Breast epithelium (tissue), 4 donors: ENCODE results near the gene SLC38A10. TPM values are rescaled to one million over a fixed set of nuclear protein-coding genes. Genes with fewer than 3 reads are reported as not detected.
A peak's percentile ranks its signal among the peaks of the same experiment; 100 is the strongest.

Experiments used
- DNase-seq, 2 donors: peaks; one replicate each; pipeline ENCODE4 v3.0.0-alpha.2; 2019; ENCODE audit warnings: low spot score in 2 of 2
- H3K27ac ChIP-seq, 2 donors: fragments of 200-600 bp; sonication (generic) in 1 of 2; one replicate each; pipeline ENCODE4 v1.5.1; 2016 to 2019; ENCODE audit warnings: mild to moderate bottlenecking in 1 of 2
- H3K27me3 ChIP-seq, 2 donors: fragments of 200-600 bp; sonication (generic) in 1 of 2; one replicate each; pipeline versions ENCODE4 v1.5.1 to v1.6.0; 2017 to 2019; ENCODE audit warnings: control low read depth in 1 of 2, mild to moderate bottlenecking in 1 of 2
- H3K36me3 ChIP-seq: fragments of 200-600 bp; one replicate; pipeline ENCODE4 v1.5.1; 2019
- H3K4me1 ChIP-seq, 2 donors: fragments of 200-600 bp; sonication (generic); one replicate each; pipeline ENCODE4 v1.5.1; 2016 to 2019; ENCODE audit warnings: control low read depth in 1 of 2
- H3K4me3 ChIP-seq, 3 donors: fragments of 200-600 bp; sonication (generic); 1 replicate in 2 of 3; 2 replicates in 1 of 3; pipeline ENCODE4 v1.5.1; 2016 to 2019; ENCODE audit warnings: mild to moderate bottlenecking in 3 of 3, moderate library complexity in 2 of 3
- H3K9me3 ChIP-seq, 2 donors: fragments of 200-600 bp; sonication (generic) in 1 of 2; one replicate each; pipeline ENCODE4 v1.5.1; 2016 to 2019; ENCODE audit warnings: control low read depth in 1 of 2
- POLR2A ChIP-seq: fragments of 450-650 bp; IDR thresholded peaks from one replicate; pipeline ENCODE4 v1.6.1; 2016; ENCODE audit warnings: antibody characterized with exemption, mild to moderate bottlenecking, moderate library complexity
- POLR2AphosphoS5 ChIP-seq, 3 donors: sonication (generic); formaldehyde crosslinking; IDR thresholded peaks; one replicate each; pipeline ENCODE4 v1.6.1; 2017; ENCODE audit warnings: antibody characterized with exemption in 3 of 3
- intact Hi-C: fragments of 100-400 bp; cut with DNase I; formaldehyde crosslinking; loops from one replicate; pipeline ENCODE4 v1.15.1; 2023; ENCODE audit warnings: low total_unique reads
- total RNA-seq, 3 donors: library from RNA; depleted of rRNA; stranded (reverse); fragments of >200 nt; gene quantifications; one replicate each; pipeline ENCODE4 v1.1.0, GENCODE V29; 2016
- TF ChIP-seq, protein P1 (sequence below), 3 donors: fragments of 450-650 bp; IDR thresholded peaks; one replicate each; pipeline ENCODE4 v1.5.1; 2016 to 2017; ENCODE audit warnings: antibody characterized with exemption in 3 of 3, mild to moderate bottlenecking in 3 of 3, moderate library complexity in 3 of 3

SLC38A10 gene
- total RNA-seq, 3 donors from 2014 or later, result 52.4 to 104 (median 85.2) TPM

DNA sequence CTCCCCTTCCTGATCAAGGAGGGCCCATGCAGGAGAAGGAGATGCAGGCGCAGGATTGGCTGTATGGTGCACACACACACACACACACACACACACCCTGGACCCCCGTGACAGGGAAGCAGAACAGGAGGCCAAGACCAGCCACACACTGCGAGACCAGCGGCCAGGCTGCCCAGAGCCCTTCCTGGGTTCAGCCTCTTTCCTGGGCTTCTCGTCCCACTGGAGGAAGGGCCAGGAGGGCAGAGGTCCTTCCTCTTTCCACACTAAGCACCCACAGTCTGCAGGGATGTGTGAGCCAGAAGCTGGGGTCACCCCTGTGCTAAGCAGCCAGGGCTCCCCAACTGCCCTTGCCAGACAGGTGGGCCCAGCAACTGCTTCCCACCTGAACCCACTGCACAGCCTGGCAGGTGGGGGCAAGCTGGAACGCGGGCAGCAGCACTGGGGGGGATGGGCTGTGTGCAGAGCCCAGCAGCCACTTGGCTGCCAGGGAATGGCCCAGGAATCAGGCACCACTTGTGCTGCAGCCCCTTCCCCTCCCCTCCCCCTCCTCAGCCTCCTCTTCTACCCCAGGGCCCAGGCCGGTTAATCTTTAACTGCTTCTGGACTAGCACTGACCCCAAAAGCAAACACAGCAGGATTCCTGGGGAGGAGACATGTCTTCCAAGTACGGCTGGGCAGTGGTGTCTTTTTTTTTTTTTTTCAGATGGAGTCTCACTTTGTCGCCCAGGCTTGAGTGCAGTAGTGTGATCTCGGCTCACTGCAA is 44.6 kb upstream of the SLC38A10 start:
- Histone ChIP-seq H3K9me3 (no peaks in the 10 kb centered on the region), H3K4me1 (peaks cover 25% of the 10 kb centered on the region in 2 donors), H3K27ac (peak overlapping the region; percentile 67 to 86), H3K36me3 (no peaks in the 10 kb centered on the region), H3K27me3 (no peaks in the 10 kb centered on the region), H3K4me3 (peak overlapping the region in 1 of 3 donors; percentile 31)
- TF ChIP-seq POLR2AphosphoS5 (IDR thresholded peaks at IDR 0.05), result no peak
- no peak for TF ChIP-seq POLR2A
- TF ChIP-seq, protein P1, sequence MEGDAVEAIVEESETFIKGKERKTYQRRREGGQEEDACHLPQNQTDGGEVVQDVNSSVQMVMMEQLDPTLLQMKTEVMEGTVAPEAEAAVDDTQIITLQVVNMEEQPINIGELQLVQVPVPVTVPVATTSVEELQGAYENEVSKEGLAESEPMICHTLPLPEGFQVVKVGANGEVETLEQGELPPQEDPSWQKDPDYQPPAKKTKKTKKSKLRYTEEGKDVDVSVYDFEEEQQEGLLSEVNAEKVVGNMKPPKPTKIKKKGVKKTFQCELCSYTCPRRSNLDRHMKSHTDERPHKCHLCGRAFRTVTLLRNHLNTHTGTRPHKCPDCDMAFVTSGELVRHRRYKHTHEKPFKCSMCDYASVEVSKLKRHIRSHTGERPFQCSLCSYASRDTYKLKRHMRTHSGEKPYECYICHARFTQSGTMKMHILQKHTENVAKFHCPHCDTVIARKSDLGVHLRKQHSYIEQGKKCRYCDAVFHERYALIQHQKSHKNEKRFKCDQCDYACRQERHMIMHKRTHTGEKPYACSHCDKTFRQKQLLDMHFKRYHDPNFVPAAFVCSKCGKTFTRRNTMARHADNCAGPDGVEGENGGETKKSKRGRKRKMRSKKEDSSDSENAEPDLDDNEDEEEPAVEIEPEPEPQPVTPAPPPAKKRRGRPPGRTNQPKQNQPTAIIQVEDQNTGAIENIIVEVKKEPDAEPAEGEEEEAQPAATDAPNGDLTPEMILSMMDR (IDR thresholded peaks at IDR 0.05), result no peak
- intact Hi-C loops, result loop anchor here (2.0 kb wide), 1 partner anchor 53 kb away; no protein-coding TSS in a partner anchor
- DNase-seq, result no peak

DNA sequence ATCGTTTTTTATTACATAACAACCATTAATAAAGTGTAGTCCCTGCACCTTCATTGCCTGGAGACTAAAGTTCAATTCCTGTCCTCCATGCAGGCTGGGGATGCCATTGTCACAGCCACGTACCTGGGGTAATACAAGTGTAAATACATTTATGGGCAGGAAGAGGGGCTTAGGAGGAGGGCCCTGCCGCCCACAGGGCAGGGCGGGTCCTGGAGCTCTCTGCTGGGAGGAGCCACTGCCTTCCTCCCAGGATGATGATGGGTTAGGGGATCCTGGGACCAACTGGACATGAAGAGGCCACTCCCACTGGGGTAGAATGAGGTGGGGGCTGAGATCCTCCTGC is 44.1 kb upstream of the SLC38A10 start:
- no peaks in the 10 kb centered on the region for H3K9me3 ChIP-seq
- H3K36me3 ChIP-seq, result no peaks in the 10 kb centered on the region
- no peak for DNase-seq
- TF ChIP-seq POLR2A (no peak), POLR2AphosphoS5 (IDR thresholded peaks at IDR 0.05) (no peak)
- TF ChIP-seq, protein P1 (IDR thresholded peaks at IDR 0.05), result no peak
- H3K27me3 ChIP-seq, result no peaks in the 10 kb centered on the region
- H3K27ac ChIP-seq, result peak overlapping the region; percentile 67 to 86
- H3K4me3 ChIP-seq, result no peak overlapping the region
- intact Hi-C loops, result loop anchor here (2.0 kb wide), 1 partner anchor 54 kb away; no protein-coding TSS in a partner anchor
- H3K4me1 ChIP-seq, result peaks cover 25% of the 10 kb centered on the region in 2 donors

DNA sequence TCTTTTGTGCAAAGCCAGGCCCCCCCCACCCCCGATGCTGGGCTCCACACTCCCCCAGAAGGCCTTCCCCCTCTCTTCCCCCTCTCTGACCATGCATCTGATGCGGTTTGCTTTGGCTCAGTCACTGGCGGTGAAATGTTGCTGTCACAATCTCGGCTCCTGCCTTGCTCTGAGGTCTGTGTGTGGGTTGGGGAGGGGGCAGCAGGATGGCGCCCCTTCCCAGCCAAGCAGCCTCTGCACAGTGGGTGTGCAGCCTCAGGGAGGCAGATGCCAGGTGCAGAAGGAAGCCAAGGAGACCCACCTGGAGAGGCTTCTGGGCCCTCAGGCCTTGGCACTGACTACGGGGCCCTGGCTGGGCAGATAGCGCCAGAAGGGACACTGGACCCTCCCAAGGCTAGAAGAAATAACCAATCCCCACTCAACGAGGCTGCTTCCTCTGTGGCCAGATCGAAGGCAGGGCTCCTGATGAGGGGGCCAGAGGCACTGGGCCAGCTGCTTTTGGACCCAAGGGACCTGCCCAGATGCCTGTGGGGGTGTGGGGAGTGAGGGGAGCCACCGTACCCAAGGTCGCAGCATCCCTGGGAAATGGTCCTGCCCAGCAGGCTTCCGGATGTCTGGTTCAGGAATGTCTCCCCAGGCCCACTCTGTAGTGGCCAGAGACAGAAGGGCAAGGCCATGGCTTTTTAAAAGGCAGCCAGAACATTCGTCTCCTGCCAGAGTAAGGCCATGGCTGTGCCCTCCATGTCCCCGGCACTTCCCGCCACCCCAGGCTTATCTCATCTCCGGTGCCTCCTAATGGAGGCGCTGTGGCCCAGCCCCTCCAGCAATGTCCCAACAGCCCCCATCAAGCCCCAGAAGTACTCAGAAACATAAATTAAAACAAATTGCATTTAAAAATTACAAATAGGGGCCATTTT is 43.4 kb upstream of the SLC38A10 start:
- H3K27ac ChIP-seq, result peak overlapping the region; percentile 67 to 86
- no peaks in the 10 kb centered on the region for H3K36me3 ChIP-seq
- no peaks in the 10 kb centered on the region for H3K27me3 ChIP-seq
- intact Hi-C loops, result loop anchor here (2.0 kb wide), 1 partner anchor 54 kb away; no protein-coding TSS in a partner anchor
- no peak for DNase-seq
- no peak overlapping the region for H3K4me3 ChIP-seq
- H3K9me3 ChIP-seq, result no peaks in the 10 kb centered on the region
- TF ChIP-seq POLR2AphosphoS5 (IDR thresholded peaks at IDR 0.05) (no peak), POLR2A (no peak)
- TF ChIP-seq, protein P1 (IDR thresholded peaks at IDR 0.05), result no peak
- H3K4me1 ChIP-seq, result peaks cover 25% of the 10 kb centered on the region in 2 donors

DNA sequence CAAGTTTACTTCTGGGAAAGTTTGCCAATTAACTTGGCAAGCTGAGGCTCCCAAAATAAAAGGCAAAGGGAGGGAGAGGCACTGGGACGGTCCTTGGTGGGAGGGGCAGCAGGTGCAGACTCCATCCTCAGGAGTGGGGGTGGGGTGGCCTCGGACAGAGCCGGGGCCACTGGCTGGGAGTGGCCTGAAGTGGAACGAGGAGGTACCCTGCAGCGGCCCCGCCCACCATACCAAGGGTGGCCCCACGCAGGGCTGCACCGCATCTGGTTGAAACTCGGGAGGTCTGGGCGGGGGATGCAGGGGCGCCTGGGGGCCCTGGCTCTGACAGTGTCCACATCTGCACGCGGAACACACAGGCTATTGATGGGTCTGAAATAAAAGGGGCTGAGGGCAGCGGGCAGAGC is 42.4 kb upstream of the SLC38A10 start:
- Histone ChIP-seq H3K36me3 (no peaks in the 10 kb centered on the region), H3K27me3 (no peaks in the 10 kb centered on the region), H3K27ac (peak overlapping the region; percentile 54 to 86), H3K9me3 (no peaks in the 10 kb centered on the region), H3K4me1 (peaks cover 25% of the 10 kb centered on the region in 2 donors), H3K4me3 (no peak overlapping the region)
- DNase-seq, result no peak
- intact Hi-C loops, result loop anchor here (1.0 kb wide), 1 partner anchor 31 kb away; no protein-coding TSS in a partner anchor
- TF ChIP-seq POLR2A (no peak), POLR2AphosphoS5 (IDR thresholded peaks at IDR 0.05) (no peak)
- TF ChIP-seq, protein P1 (IDR thresholded peaks at IDR 0.05), result no peak
